Endothelial cell of umbilical vein (primary cell): ENCODE data around the gene S100A4. TPM values are rescaled to one million over a fixed set of nuclear protein-coding genes. Genes with fewer than 3 reads are reported as not detected.
A peak's percentile ranks its signal among the peaks of the same experiment; 100 is the strongest.

ENCODE experiments used
- BruUV-seq: library from RNA; stranded (reverse); fragments of 400-500 nt; replicated peaks from 2 replicates; lab custom pipeline; 2021; lab: Mats Ljungman, UMichigan
- CTCF ChIA-PET: fragments of 300-600, 350-600 bp; sonication (Branson Sonifier 250); formaldehyde crosslinking; loops from one replicate; lab custom pipeline; 2021; ENCODE audit warnings: antibody characterized with exemption, inconsistent platforms; lab: Charles Lee
- POLR2A ChIA-PET: fragments of 300-600, 350-600 bp; sonication (Branson Sonifier 250); formaldehyde crosslinking; loops from one replicate; lab custom pipeline; 2021; ENCODE audit warnings: antibody characterized with exemption, inconsistent platforms; lab: Charles Lee
- DNase-seq: peaks from one replicate; pipeline ENCODE4 v3.0.0-alpha.2; 2011; ENCODE audit warnings: low read depth, low spot score
- FAIRE-seq: peaks from 2 replicates; lab custom pipeline; 2011; peaks lifted over from hg19 to GRCh38; lab: Jason Lieb, UNC
- H2AFZ ChIP-seq: 2 replicates; pipeline ENCODE4 v1.6.0; 2012; ENCODE audit warnings: low read depth, low read length, control low read depth, inconsistent platforms
- H3K27ac ChIP-seq: 2 replicates; pipeline ENCODE4 v1.5.1; 2011; ENCODE audit warnings: low read depth, mild to moderate bottlenecking, control low read depth, low read length, moderate library complexity; ENCODE audit not compliant: insufficient read depth
- H3K27me3 ChIP-seq, 2 experiments: 2 replicates each; pipeline versions ENCODE4 v1.6.0 to v1.6.1; 2011; ENCODE audit warnings: low read length in 2 of 2, mixed read lengths in 1 of 2; ENCODE audit not compliant: control insufficient read depth in 2 of 2, insufficient read depth in 2 of 2
- H3K36me3 ChIP-seq, 2 experiments: 2 replicates in 1 of 2; 3 replicates in 1 of 2; pipeline ENCODE4 v1.5.1; 2011; ENCODE audit warnings: low read length in 2 of 2, mild to moderate bottlenecking in 1 of 2, moderate library complexity in 1 of 2; ENCODE audit not compliant: control insufficient read depth in 2 of 2, insufficient read depth in 2 of 2; ENCODE audit errors: extremely low read depth in 1 of 2
- H3K4me1 ChIP-seq: 3 replicates; pipeline ENCODE4 v1.5.1; 2011; ENCODE audit warnings: mild to moderate bottlenecking, low read length; ENCODE audit not compliant: control insufficient read depth, insufficient read depth; ENCODE audit errors: extremely low read depth
- H3K4me2 ChIP-seq: 2 replicates; pipeline ENCODE4 v1.6.1; 2011; ENCODE audit warnings: low read length, control low read depth, mixed read lengths; ENCODE audit not compliant: insufficient read depth
- H3K4me3 ChIP-seq, 3 experiments: fragments of 200-600 bp in 1 of 3; sonication (generic), shearing (Covaris generic) in 1 of 3; replicated peaks in 1 of 3; 2 replicates each; pipeline ENCODE4 v1.5.1; 2011 to 2016; ENCODE audit warnings: control low read depth in 3 of 3, low read length in 3 of 3, mild to moderate bottlenecking in 2 of 3, inconsistent platforms in 1 of 3, low read depth in 1 of 3, moderate library complexity in 1 of 3; ENCODE audit not compliant: insufficient read depth in 1 of 3
- H3K79me2 ChIP-seq: 2 replicates; pipeline ENCODE4 v1.6.0; 2012; ENCODE audit warnings: low read length, inconsistent platforms; ENCODE audit not compliant: control insufficient read depth, insufficient read depth
- H3K9ac ChIP-seq: replicated peaks from 2 replicates; pipeline ENCODE3; 2011; ENCODE audit warnings: low read length, control low read depth; ENCODE audit not compliant: insufficient read depth; ENCODE audit errors: extremely low read depth
- H3K9me1 ChIP-seq: replicated peaks from 3 replicates; pipeline ENCODE4 v1.6.0; 2011; ENCODE audit warnings: mild to moderate bottlenecking, low read length; ENCODE audit not compliant: control insufficient read depth, insufficient read depth; ENCODE audit errors: extremely low read depth
- H3K9me3 ChIP-seq: replicated peaks from 2 replicates; pipeline ENCODE4 v1.5.1; 2012; ENCODE audit warnings: low read length, inconsistent platforms; ENCODE audit not compliant: control insufficient read depth, insufficient read depth
- H4K20me1 ChIP-seq: replicated peaks from 2 replicates; pipeline ENCODE3; 2011; ENCODE audit warnings: mild to moderate bottlenecking, low read length; ENCODE audit not compliant: control insufficient read depth, insufficient read depth; ENCODE audit errors: extremely low read depth
- CTCF ChIP-seq, 2 donors: IDR thresholded peaks; 1 replicate in 1 of 2; 2 replicates in 1 of 2; pipeline ENCODE4 v1.5.1; 2011; ENCODE audit warnings: low read length in 2 of 2, mild to moderate bottlenecking in 2 of 2, moderate library complexity in 2 of 2, control low read depth in 1 of 2, inconsistent platforms in 1 of 2, low read depth in 1 of 2; ENCODE audit not compliant: insufficient read depth in 1 of 2; ENCODE audit errors: extremely low read depth in 1 of 2
- EZH2 ChIP-seq: IDR thresholded peaks from 2 replicates; pipeline ENCODE4 v1.6.1; 2012; ENCODE audit warnings: borderline replicate concordance, low read depth, mild to moderate bottlenecking, moderate library complexity, low read length, inconsistent platforms; ENCODE audit not compliant: severe bottlenecking
- FOS ChIP-seq: IDR thresholded peaks from 2 replicates; pipeline ENCODE4 v1.6.1; 2011; ENCODE audit warnings: mild to moderate bottlenecking, low read length, moderate library complexity, borderline replicate concordance; ENCODE audit not compliant: insufficient read depth
- JUN ChIP-seq: IDR thresholded peaks from 2 replicates; pipeline ENCODE4 v1.6.1; 2011; ENCODE audit warnings: borderline replicate concordance, low read depth; ENCODE audit not compliant: insufficient read length, insufficient read depth
- MYC ChIP-seq: IDR thresholded peaks from one replicate; pipeline ENCODE4 v1.6.1; 2011; ENCODE audit warnings: mild to moderate bottlenecking, low read depth, low read length
- POLR2A ChIP-seq: IDR thresholded peaks from 2 replicates; pipeline ENCODE4 v1.6.1; 2012; ENCODE audit warnings: low read depth, mild to moderate bottlenecking, control low read depth, low read length
- dilution Hi-C: fragments of 300-500 bp; cut with MboI; formaldehyde crosslinking; loops from one replicate; pipeline ENCODE4 v1.15.0; 2019; ENCODE audit warnings: low sequenced_read_pairs; ENCODE audit not compliant: extremely low pct_ligation_motif_present
- intact Hi-C: fragments of 100-400 bp; cut with micrococcal nuclease; formaldehyde crosslinking; loops from one replicate; pipeline ENCODE4 v1.10.0; 2022
- polyA plus RNA-seq, 4 experiments: library from polyadenylated mRNA; depleted of rRNA in 3 of 4; stranded (reverse) in 3 of 4; unstranded in 1 of 4; fragments of >200 nt; gene quantifications; 2 replicates each; pipeline versions ENCODE4 v1.2.1 to v1.2.3, GENCODE V29; 2011 to 2012; ENCODE audit warnings: missing spikeins in 1 of 4
- total RNA-seq: library from RNA; stranded (reverse); gene quantifications from 2 replicates; pipeline ENCODE4 v1.2.3, GENCODE V29; 2021

The S100A4 gene
- total and polyA plus RNA-seq, 2 donors (not counting 3 experiments of a cell fraction or from before 2014, with no cell fraction given), result 1.1 TPM; not detected in 1

DNA sequence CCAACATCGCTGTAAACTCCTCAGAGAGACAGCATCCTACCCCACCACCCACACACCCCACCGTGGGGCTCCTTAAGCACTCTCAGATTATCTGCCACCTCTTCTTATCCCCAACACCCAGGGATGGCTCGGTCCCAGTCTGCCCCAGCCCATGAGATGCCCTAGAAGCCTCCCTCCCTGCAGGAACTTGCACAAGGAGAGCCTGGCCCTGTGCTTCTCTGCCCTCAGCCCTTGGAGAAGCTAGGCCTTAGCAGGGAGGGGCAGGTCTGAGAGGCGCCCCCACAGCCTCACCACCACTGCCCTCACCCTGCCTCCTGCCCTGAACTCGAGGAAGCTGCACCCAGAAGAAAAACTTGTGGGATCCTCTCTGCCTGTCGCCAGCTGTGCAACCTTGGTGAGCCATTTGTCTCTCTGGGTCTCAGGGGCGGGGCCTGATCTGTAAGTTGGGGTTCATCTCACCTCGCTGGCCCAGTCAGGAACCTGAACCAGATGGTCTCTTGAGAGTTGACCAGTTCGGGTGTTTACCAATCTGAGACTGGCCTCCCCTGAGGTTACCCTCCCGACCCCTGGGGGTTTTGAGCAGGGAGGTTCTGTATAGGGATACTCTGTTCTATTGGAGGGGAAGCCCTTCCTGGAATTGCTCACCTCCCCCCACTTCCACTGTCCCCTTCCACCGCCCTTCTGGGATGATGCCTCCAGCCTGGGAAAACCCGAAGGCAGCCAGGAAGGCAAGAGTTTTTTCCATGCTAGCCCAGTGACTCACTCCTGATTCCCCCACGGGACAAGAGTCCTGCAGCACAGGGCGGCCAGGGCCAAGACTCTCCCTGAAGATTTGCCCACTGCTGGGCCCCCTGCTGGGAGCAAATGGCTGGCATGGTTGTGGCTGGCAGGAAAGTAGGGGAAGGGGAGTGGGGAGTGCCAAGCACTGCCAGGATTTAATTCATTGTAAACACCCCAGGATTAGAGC lies 3.4 kb upstream of the S100A4 start, which contains the start of gene S100A3:
Gene S100A3 (minus strand): TSS at position 537 of the 967 bp plus-strand sequence. CDS start 773 bp downstream, outside the sequence.
- dilution Hi-C loops, result no loop called here
- H3K4me1 ChIP-seq, result peaks cover 28% of the 10 kb centered on the region
- H2AFZ ChIP-seq, result peak within 1 kb of the TSS; percentile 66
- peak; percentile 91 for FAIRE-seq
- peak; percentile 86 for DNase-seq
- no peaks in the 10 kb centered on the region for H3K27me3 ChIP-seq
- intact Hi-C loops, result loop anchor here (1.0 kb wide), 2 partner anchors 13 to 17 kb away; no protein-coding TSS in a partner anchor
- no peaks in the 10 kb centered on the region for H3K36me3 ChIP-seq
- H3K27ac ChIP-seq, result peak within 1 kb of the TSS; percentile 66
- no peak for TF ChIP-seq MYC
- peak; percentile 77 for TF ChIP-seq FOS
- peak; percentile 26 to 28 for TF ChIP-seq CTCF (IDR thresholded peaks at IDR 0.05; ENCODE audit: extremely low read depth in 1 of 2, insufficient read depth in 1 of 2, low read depth in 1 of 2, low read length in 2 of 2)
- peak; percentile 64 for TF ChIP-seq JUN
- TF ChIP-seq POLR2A, result no peak
- no peak for TF ChIP-seq EZH2
- no peak within 1 kb of the TSS for H3K9ac ChIP-seq
- CTCF ChIA-PET, result interaction anchor here (0.6 to 2.9 kb wide), 5 partner anchors 14 to 39 kb away, joined by 3 to 12 read pairs (median 3); no protein-coding TSS in a partner anchor
- no peaks in the 10 kb centered on the region for H3K79me2 ChIP-seq
- H3K9me1 ChIP-seq, result no peaks in the 10 kb centered on the region
- no peaks in the 10 kb centered on the region for H4K20me1 ChIP-seq
- BruUV-seq, result no TSS peak
- H3K9me3 ChIP-seq, result no peaks in the 10 kb centered on the region
- no peak within 1 kb of the TSS for H3K4me2 ChIP-seq
- POLR2A ChIA-PET, result no interaction called here
- no peak within 1 kb of the TSS for H3K4me3 ChIP-seq
